IMR-90 (cell line): ENCODE measurements around the gene SIGLEC6. TPM values are rescaled to one million over a fixed set of nuclear protein-coding genes. Genes with fewer than 3 reads are reported as not detected.

ENCODE experiments used
- ATAC-seq: fragments of 200-7000 bp; cut with Tn5 transposase; 2 replicates; pipeline ENCODE4 v1.9.1; 2020; ENCODE audit warnings: low read depth, mild to moderate bottlenecking, moderate library complexity
- BruUV-seq: library from RNA; stranded (reverse); fragments of 400-500 nt; replicated peaks from 2 replicates; lab custom pipeline; 2021; lab: Mats Ljungman, UMichigan
- CTCF ChIA-PET: fragments of 300-600 bp; formaldehyde crosslinking; extraction: SDS; loops from one replicate; lab custom pipeline; 2021; ENCODE audit warnings: antibody characterized with exemption; lab: Yijun Ruan, JAX
- POLR2A ChIA-PET: fragments of 300-600 bp; sonication (Branson Sonifier 250); formaldehyde crosslinking; loops from one replicate; lab custom pipeline; 2022; ENCODE audit warnings: antibody characterized with exemption; ENCODE audit not compliant: unreplicated experiment; lab: Charles Lee
- DNase-seq: peaks from one replicate; pipeline ENCODE4 v3.0.0; 2013
- H2AFZ ChIP-seq: replicated peaks from 2 replicates; pipeline ENCODE3; 2013; ENCODE audit warnings: low read length, mild to moderate bottlenecking; ENCODE audit not compliant: poor library complexity
- H2AK5ac ChIP-seq: 2 replicates; pipeline ENCODE4 v1.6.1; 2013; ENCODE audit warnings: low read depth, low read length, inconsistent platforms
- H2AK9ac ChIP-seq: replicated peaks from 2 replicates; pipeline ENCODE3; 2013; ENCODE audit warnings: mild to moderate bottlenecking, low read depth, low read length, moderate library complexity; ENCODE audit not compliant: poor library complexity
- H2BK120ac ChIP-seq: 2 replicates; pipeline ENCODE4 v1.6.1; 2013; ENCODE audit warnings: low read depth, low read length, inconsistent platforms
- H2BK15ac ChIP-seq: 3 replicates; pipeline ENCODE4 v1.6.1; 2013; ENCODE audit warnings: low read depth, low read length, inconsistent platforms
- H2BK20ac ChIP-seq: 2 replicates; pipeline ENCODE4 v1.6.1; 2013; ENCODE audit warnings: low read depth, mild to moderate bottlenecking, inconsistent platforms, low read length, moderate library complexity
- H2BK5ac ChIP-seq: 2 replicates; pipeline ENCODE4 v1.6.1; 2013; ENCODE audit warnings: mild to moderate bottlenecking, low read depth, low read length, inconsistent platforms; ENCODE audit not compliant: poor library complexity, severe bottlenecking
- H3K14ac ChIP-seq: replicated peaks from 2 replicates; pipeline ENCODE4 v1.6.1; 2013; ENCODE audit warnings: low read depth, low read length, inconsistent platforms
- H3K18ac ChIP-seq: 2 replicates; pipeline ENCODE4 v1.6.1; 2013; ENCODE audit warnings: low read depth, low read length, control low read depth
- H3K23ac ChIP-seq: 2 replicates; pipeline ENCODE4 v1.6.1; 2013; ENCODE audit warnings: low read depth, low read length, inconsistent platforms
- H3K27ac ChIP-seq: 2 replicates; pipeline ENCODE4 v1.5.1; 2013; ENCODE audit warnings: mild to moderate bottlenecking, control low read depth, low read length; ENCODE audit not compliant: insufficient read depth
- H3K27me3 ChIP-seq: 2 replicates; pipeline ENCODE4 v1.6.1; 2013; ENCODE audit warnings: low read length; ENCODE audit not compliant: control insufficient read depth, insufficient read depth
- H3K36me3 ChIP-seq: 2 replicates; pipeline ENCODE4 v1.6.1; 2013; ENCODE audit warnings: low read length, mixed read lengths; ENCODE audit not compliant: control insufficient read depth, insufficient read depth
- H3K4ac ChIP-seq: 2 replicates; pipeline ENCODE4 v1.6.1; 2013; ENCODE audit warnings: low read depth, low read length, inconsistent platforms
- H3K4me1 ChIP-seq: 2 replicates; pipeline ENCODE4 v1.6.1; 2013; ENCODE audit warnings: low read length, mixed read lengths; ENCODE audit not compliant: control insufficient read depth, insufficient read depth
- H3K4me2 ChIP-seq: 2 replicates; pipeline ENCODE4 v1.6.1; 2013; ENCODE audit warnings: low read depth, mild to moderate bottlenecking, control low read depth, low read length, moderate library complexity
- H3K4me3 ChIP-seq: 2 replicates; pipeline ENCODE4 v1.5.1; 2013; ENCODE audit warnings: low read depth, mild to moderate bottlenecking, control low read depth, low read length, moderate library complexity; ENCODE audit not compliant: insufficient read depth
- H3K56ac ChIP-seq: 2 replicates; pipeline ENCODE4 v1.6.1; 2013; ENCODE audit warnings: low read length, inconsistent platforms; ENCODE audit not compliant: insufficient read depth; ENCODE audit errors: extremely low read depth
- H3K79me1 ChIP-seq, 2 experiments: 2 replicates each; pipeline ENCODE4 v1.6.1; 2013; ENCODE audit warnings: low read length in 2 of 2, inconsistent platforms in 1 of 2, low read depth in 1 of 2
- H3K9ac ChIP-seq: 2 replicates; pipeline ENCODE4 v1.6.1; 2013; ENCODE audit warnings: low read depth, low read length, control low read depth
- H3K9me1 ChIP-seq: 2 replicates; pipeline ENCODE4 v1.6.1; 2013; ENCODE audit warnings: low read length, inconsistent platforms; ENCODE audit not compliant: insufficient read depth
- H3K9me3 ChIP-seq: 2 replicates; pipeline ENCODE4 v1.6.1; 2013; ENCODE audit warnings: low read length; ENCODE audit not compliant: control insufficient read depth, insufficient read depth
- H4K20me1 ChIP-seq: 2 replicates; pipeline ENCODE4 v1.6.1; 2013; ENCODE audit warnings: low read length, inconsistent platforms; ENCODE audit not compliant: insufficient read depth
- H4K5ac ChIP-seq: 2 replicates; pipeline ENCODE4 v1.6.1; 2013; ENCODE audit warnings: mild to moderate bottlenecking, low read depth, low read length, control low read depth
- H4K8ac ChIP-seq, 2 experiments: 2 replicates each; pipeline ENCODE4 v1.6.1; 2013; ENCODE audit warnings: low read depth in 2 of 2, low read length in 2 of 2, control low read depth in 1 of 2, inconsistent platforms in 1 of 2
- H4K91ac ChIP-seq: 2 replicates; pipeline ENCODE4 v1.6.1; 2013; ENCODE audit warnings: low read depth, low read length, inconsistent platforms; ENCODE audit not compliant: insufficient read depth
- BHLHE40 ChIP-seq: fragments of 150-350 bp; IDR thresholded peaks from 2 replicates; pipeline ENCODE4 v1.6.1; 2016; ENCODE audit warnings: mild to moderate bottlenecking, low read depth, low read length
- CEBPB ChIP-seq: IDR thresholded peaks from 2 replicates; pipeline ENCODE4 v1.6.1; 2012; ENCODE audit warnings: low read depth, low read length, improper control_type of control experiment
- CHD1 ChIP-seq: IDR thresholded peaks from 2 replicates; pipeline ENCODE4 v1.6.1; 2012; ENCODE audit warnings: low read depth, low read length, improper control_type of control experiment
- FOS ChIP-seq: fragments of 150-350 bp; IDR thresholded peaks from 2 replicates; pipeline ENCODE4 v1.6.1; 2016; ENCODE audit warnings: low read depth, low read length
- MAFK ChIP-seq: IDR thresholded peaks from 2 replicates; pipeline ENCODE4 v1.6.1; 2012; ENCODE audit warnings: low read depth, low read length, improper control_type of control experiment
- MXI1 ChIP-seq: IDR thresholded peaks from 2 replicates; pipeline ENCODE4 v1.6.1; 2012; ENCODE audit warnings: low read depth, mild to moderate bottlenecking, low read length, moderate library complexity, borderline replicate concordance
- POLR2A ChIP-seq: IDR thresholded peaks from 2 replicates; pipeline ENCODE4 v1.6.1; 2012; ENCODE audit warnings: mild to moderate bottlenecking, low read depth, low read length
- RCOR1 ChIP-seq: IDR thresholded peaks from 2 replicates; pipeline ENCODE4 v1.6.1; 2012; ENCODE audit warnings: mild to moderate bottlenecking, low read length, improper control_type of control experiment; ENCODE audit not compliant: insufficient replicate concordance
- RFX5 ChIP-seq: IDR thresholded peaks from 2 replicates; pipeline ENCODE4 v1.8.0; 2012; ENCODE audit warnings: low read depth, mild to moderate bottlenecking, low read length, moderate library complexity
- WGBS, 2 experiments: methylation state at CpG; one replicate each; pipeline versions ENCODE4 v1.1.5 to v1.1.7; 2013; ENCODE audit warnings: missing lambda C conversion rate in 2 of 2; ENCODE audit not compliant: insufficient read length in 1 of 2; ENCODE audit errors: extremely low coverage in 2 of 2; 5-methylcytosine and 5-hydroxymethylcytosine counted together
- dilution Hi-C: fragments of 300-500 bp; cut with HindIII; formaldehyde crosslinking; loops from one replicate; pipeline ENCODE4 v1.14.3; 2018; ENCODE audit warnings: low sequenced_read_pairs; ENCODE audit not compliant: unreplicated experiment
- in situ Hi-C: fragments of 300-500 bp; cut with MboI; formaldehyde crosslinking; loops from 3 replicates; pipeline ENCODE4 v1.14.3; 2019; ENCODE audit warnings: low sequenced_read_pairs, inconsistent platforms, mixed read lengths
- intact Hi-C: fragments of 100-400 bp; cut with micrococcal nuclease; formaldehyde crosslinking; loops from 2 replicates; pipeline ENCODE4 v1.10.0; 2022
- polyA plus RNA-seq, 3 experiments: library from polyadenylated mRNA; depleted of rRNA; stranded (reverse); fragments of >200 nt; gene quantifications; 2 replicates each; pipeline ENCODE4 v1.2.3, GENCODE V29; 2012; ENCODE audit warnings: low replicate concordance in 1 of 3
- total RNA-seq: library from RNA; depleted of rRNA; stranded (reverse); fragments of >200 nt; gene quantifications from 2 replicates; pipeline ENCODE4 v1.2.3, GENCODE V29; 2012
- TF ChIP-seq, protein P1 (sequence below): fragments of 150-350 bp; IDR thresholded peaks from 2 replicates; pipeline ENCODE4 v1.6.1; 2016; ENCODE audit warnings: low read depth, mild to moderate bottlenecking, low read length, moderate library complexity, borderline replicate concordance
- TF ChIP-seq, protein P2 (sequence below): fragments of 150-350 bp; IDR thresholded peaks from 2 replicates; pipeline ENCODE4 v1.6.1; 2017; ENCODE audit warnings: mild to moderate bottlenecking, antibody characterized with exemption, low read length, low read depth
- TF ChIP-seq, protein P3 (sequence below): conservative IDR thresholded peaks from 2 replicates; pipeline ENCODE4 v1.5.1; 2012; ENCODE audit warnings: mild to moderate bottlenecking, low read depth, low read length, improper control_type of control experiment

SIGLEC6 gene
- total and polyA plus RNA-seq, 2 of the 4 experiments (the other 2 are of a cell fraction), result not detected

DNA sequence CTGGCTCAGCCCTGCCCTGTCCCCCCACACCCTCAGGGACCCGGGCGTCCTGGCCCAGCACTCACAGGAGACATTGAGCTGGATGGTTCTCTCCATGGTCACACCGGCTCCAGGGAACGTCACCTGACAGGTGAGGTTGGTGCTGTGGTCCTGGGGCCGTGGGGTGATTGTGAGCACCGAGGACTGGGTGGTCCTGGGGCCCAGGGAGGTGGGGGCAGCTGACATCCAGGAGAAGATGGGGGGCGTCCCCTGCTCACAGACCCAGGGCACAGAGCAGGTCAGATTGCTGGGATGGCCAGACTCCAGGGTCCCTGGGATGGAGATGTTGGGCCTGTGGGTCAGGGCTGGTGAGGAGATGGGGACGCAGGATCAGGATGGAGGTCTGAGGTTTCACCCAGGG lies 854 bp downstream of the SIGLEC6 start:
- Histone ChIP-seq H3K23ac (no peak overlapping the region), H3K9me1 (no peaks in the 10 kb centered on the region), H3K79me1 (no peaks in the 10 kb centered on the region), H3K4ac (no peak overlapping the region), H3K27ac (no peak overlapping the region), H3K4me2 (no peak overlapping the region), H4K5ac (no peak overlapping the region), H2BK20ac (no peak overlapping the region), H3K9me3 (0 out of 2 replicates have a peak, but pooled peaks cover 2% of the 10 kb centered on the region), H3K36me3 (no peaks in the 10 kb centered on the region), H2BK15ac (no peak overlapping the region), H3K14ac (no peak overlapping the region), H3K18ac (no peak overlapping the region), H2BK5ac (no peak overlapping the region), H3K27me3 (no peaks in the 10 kb centered on the region), H2AFZ (no peak overlapping the region), H2AK5ac (no peak overlapping the region), H2BK120ac (no peak overlapping the region), H4K20me1 (no peaks in the 10 kb centered on the region), H2AK9ac (no peak overlapping the region), H3K56ac (no peak overlapping the region), H3K9ac (no peak overlapping the region), H4K91ac (no peak overlapping the region), H4K8ac (no peak overlapping the region), H3K4me3 (no peak overlapping the region), H3K4me1 (no peaks in the 10 kb centered on the region)
- dilution Hi-C loops (no loop called here), in situ Hi-C loops (no loop called here), intact Hi-C loops (no loop called here)
- CTCF ChIA-PET, result no interaction called here
- POLR2A ChIA-PET, result no interaction called here
- no peak for ATAC-seq
- 60% methylated on average over 1 of the region's 8 CpGs; no CpG with 5 or more reads in 1 of the 2 experiments for WGBS, 2 experiments
- no peak for DNase-seq
- TF ChIP-seq CHD1 (no peak), BHLHE40 (no peak), RFX5 (no peak), MAFK (no peak), CEBPB (no peak), MXI1 (no peak), RCOR1 (no peak), FOS (no peak), POLR2A (no peak)
- TF ChIP-seq, protein P1, sequence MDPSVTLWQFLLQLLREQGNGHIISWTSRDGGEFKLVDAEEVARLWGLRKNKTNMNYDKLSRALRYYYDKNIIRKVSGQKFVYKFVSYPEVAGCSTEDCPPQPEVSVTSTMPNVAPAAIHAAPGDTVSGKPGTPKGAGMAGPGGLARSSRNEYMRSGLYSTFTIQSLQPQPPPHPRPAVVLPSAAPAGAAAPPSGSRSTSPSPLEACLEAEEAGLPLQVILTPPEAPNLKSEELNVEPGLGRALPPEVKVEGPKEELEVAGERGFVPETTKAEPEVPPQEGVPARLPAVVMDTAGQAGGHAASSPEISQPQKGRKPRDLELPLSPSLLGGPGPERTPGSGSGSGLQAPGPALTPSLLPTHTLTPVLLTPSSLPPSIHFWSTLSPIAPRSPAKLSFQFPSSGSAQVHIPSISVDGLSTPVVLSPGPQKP, result no peak
- TF ChIP-seq, protein P2, sequence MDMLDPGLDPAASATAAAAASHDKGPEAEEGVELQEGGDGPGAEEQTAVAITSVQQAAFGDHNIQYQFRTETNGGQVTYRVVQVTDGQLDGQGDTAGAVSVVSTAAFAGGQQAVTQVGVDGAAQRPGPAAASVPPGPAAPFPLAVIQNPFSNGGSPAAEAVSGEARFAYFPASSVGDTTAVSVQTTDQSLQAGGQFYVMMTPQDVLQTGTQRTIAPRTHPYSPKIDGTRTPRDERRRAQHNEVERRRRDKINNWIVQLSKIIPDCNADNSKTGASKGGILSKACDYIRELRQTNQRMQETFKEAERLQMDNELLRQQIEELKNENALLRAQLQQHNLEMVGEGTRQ, result no peak
- TF ChIP-seq, protein P3, sequence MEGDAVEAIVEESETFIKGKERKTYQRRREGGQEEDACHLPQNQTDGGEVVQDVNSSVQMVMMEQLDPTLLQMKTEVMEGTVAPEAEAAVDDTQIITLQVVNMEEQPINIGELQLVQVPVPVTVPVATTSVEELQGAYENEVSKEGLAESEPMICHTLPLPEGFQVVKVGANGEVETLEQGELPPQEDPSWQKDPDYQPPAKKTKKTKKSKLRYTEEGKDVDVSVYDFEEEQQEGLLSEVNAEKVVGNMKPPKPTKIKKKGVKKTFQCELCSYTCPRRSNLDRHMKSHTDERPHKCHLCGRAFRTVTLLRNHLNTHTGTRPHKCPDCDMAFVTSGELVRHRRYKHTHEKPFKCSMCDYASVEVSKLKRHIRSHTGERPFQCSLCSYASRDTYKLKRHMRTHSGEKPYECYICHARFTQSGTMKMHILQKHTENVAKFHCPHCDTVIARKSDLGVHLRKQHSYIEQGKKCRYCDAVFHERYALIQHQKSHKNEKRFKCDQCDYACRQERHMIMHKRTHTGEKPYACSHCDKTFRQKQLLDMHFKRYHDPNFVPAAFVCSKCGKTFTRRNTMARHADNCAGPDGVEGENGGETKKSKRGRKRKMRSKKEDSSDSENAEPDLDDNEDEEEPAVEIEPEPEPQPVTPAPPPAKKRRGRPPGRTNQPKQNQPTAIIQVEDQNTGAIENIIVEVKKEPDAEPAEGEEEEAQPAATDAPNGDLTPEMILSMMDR, result no peak
- no TSS peak for BruUV-seq
